GM12878 (cell line): Measurements from ENCODE around the gene KAT2B. TPM values are rescaled to one million over a fixed set of nuclear protein-coding genes. Genes with fewer than 3 reads are reported as not detected.

Source experiments
- ATAC-seq: fragments of 200-7000 bp; cut with Tn5 transposase; 3 replicates; pipeline ENCODE4 v1.9.1; 2020; ENCODE audit warnings: mild to moderate bottlenecking, moderate library complexity
- BruUV-seq: library from RNA; stranded (reverse); fragments of 400-500 nt; replicated peaks from 2 replicates; lab custom pipeline; 2021; lab: Mats Ljungman, UMichigan
- CTCF ChIA-PET: fragments of 300-600 bp; sonication (Branson Sonifier 250); formaldehyde crosslinking; extraction: SDS; loops from one replicate; lab custom pipeline; 2021; ENCODE audit warnings: inconsistent platforms; lab: Yijun Ruan, JAX
- POLR2A ChIA-PET: fragments of 350-600 bp; formaldehyde crosslinking; extraction: SDS; loops from one replicate; lab custom pipeline; 2021; ENCODE audit warnings: inconsistent platforms; lab: Charles Lee
- RAD21 ChIA-PET: fragments of 300-600 bp; sonication (Branson Sonifier 250); formaldehyde crosslinking; loops from one replicate; lab custom pipeline; 2023; ENCODE audit warnings: antibody characterized with exemption; ENCODE audit not compliant: unreplicated experiment; lab: Charles Lee
- SMC1A ChIA-PET: fragments of 300-600 bp; sonication (Branson Sonifier 250); formaldehyde crosslinking; loops from one replicate; lab custom pipeline; 2023; ENCODE audit not compliant: unreplicated experiment, uncharacterized antibody; lab: Charles Lee
- DNase-seq: peaks from one replicate; pipeline ENCODE4 v3.0.0-alpha.2; 2011; ENCODE audit warnings: low read depth, low spot score
- FAIRE-seq: peaks from 3 replicates; lab custom pipeline; 2011; peaks lifted over from hg19 to GRCh38; lab: Jason Lieb, UNC
- H2AFZ ChIP-seq: 2 replicates; pipeline ENCODE4 v1.6.0; 2011; ENCODE audit warnings: low read depth, low read length, control low read depth; ENCODE audit not compliant: control insufficient read depth
- H3K27ac ChIP-seq: 2 replicates; pipeline ENCODE4 v1.5.1; 2011; ENCODE audit warnings: control low read depth; ENCODE audit not compliant: control insufficient read depth, insufficient read depth
- H3K27me3 ChIP-seq, 2 experiments: replicated peaks in 1 of 2; 2 replicates each; pipeline versions ENCODE4 v1.6.0 to v1.6.1; 2011; ENCODE audit warnings: low read length in 1 of 2; ENCODE audit not compliant: control insufficient read depth in 2 of 2, insufficient read depth in 2 of 2
- H3K36me3 ChIP-seq, 2 experiments: 2 replicates each; pipeline ENCODE4 v1.5.1; 2011; ENCODE audit warnings: low read length in 1 of 2; ENCODE audit not compliant: control insufficient read depth in 2 of 2, insufficient read depth in 2 of 2
- H3K4me1 ChIP-seq: 2 replicates; pipeline ENCODE4 v1.6.1; 2011; ENCODE audit warnings: mild to moderate bottlenecking, low read length, moderate library complexity, mixed read lengths; ENCODE audit not compliant: control insufficient read depth, insufficient read depth
- H3K4me2 ChIP-seq: 2 replicates; pipeline ENCODE4 v1.6.0; 2011; ENCODE audit warnings: control low read depth; ENCODE audit not compliant: control insufficient read depth, insufficient read depth
- H3K4me3 ChIP-seq: fragments of 200-600 bp; sonication (generic); 2 replicates; pipeline ENCODE4 v1.5.1; 2016
- H3K79me2 ChIP-seq: 2 replicates; pipeline ENCODE4 v1.6.0; 2011; ENCODE audit warnings: low read length; ENCODE audit not compliant: control insufficient read depth, insufficient read depth
- H3K9ac ChIP-seq: 2 replicates; pipeline ENCODE4 v1.8.0; 2011; ENCODE audit warnings: low read length, control low read depth, mixed read lengths; ENCODE audit not compliant: control insufficient read depth, insufficient read depth
- H3K9me3 ChIP-seq: replicated peaks from 3 replicates; pipeline ENCODE4 v1.5.1; 2011; ENCODE audit warnings: mild to moderate bottlenecking, low read length; ENCODE audit not compliant: control insufficient read depth, insufficient read depth
- H4K20me1 ChIP-seq: 2 replicates; pipeline ENCODE4 v1.6.0; 2011; ENCODE audit not compliant: control insufficient read depth, insufficient read depth
- BCLAF1 ChIP-seq: fragments of 450-650 bp; IDR thresholded peaks from 2 replicates; pipeline ENCODE4 v1.6.1; 2017; ENCODE audit warnings: antibody characterized with exemption, mild to moderate bottlenecking, moderate library complexity
- CBFB ChIP-seq: IDR thresholded peaks from 2 replicates; pipeline ENCODE4 v1.6.1; 2016; ENCODE audit warnings: antibody characterized with exemption, low read depth
- JUNB ChIP-seq: IDR thresholded peaks from 2 replicates; pipeline ENCODE4 v1.6.1; 2016; ENCODE audit warnings: antibody characterized with exemption, mild to moderate bottlenecking
- MYB ChIP-seq: fragments of 150-350 bp; IDR thresholded peaks from 2 replicates; pipeline ENCODE4 v1.6.1; 2014; ENCODE audit warnings: mild to moderate bottlenecking, low read depth, low read length, borderline replicate concordance
- NR2C1 ChIP-seq: fragments of 450-650 bp; IDR thresholded peaks from 2 replicates; pipeline ENCODE4 v1.6.1; 2017; ENCODE audit warnings: antibody characterized with exemption, mild to moderate bottlenecking, moderate library complexity
- RB1 ChIP-seq: fragments of 450-650 bp; formaldehyde crosslinking; IDR thresholded peaks from 2 replicates; pipeline ENCODE4 v1.6.1; 2017; ENCODE audit warnings: mild to moderate bottlenecking, borderline replicate concordance
- SIN3A ChIP-seq: IDR thresholded peaks from 2 replicates; pipeline ENCODE4 v1.6.1; 2012; ENCODE audit warnings: low read depth, low read length, improper control_type of control experiment
- SIX5 ChIP-seq: IDR thresholded peaks from 2 replicates; pipeline ENCODE4 v1.6.1; 2011; ENCODE audit warnings: mild to moderate bottlenecking, low read depth, low read length, moderate library complexity; ENCODE audit not compliant: severe bottlenecking
- SKIL ChIP-seq: fragments of 450-650 bp; IDR thresholded peaks from 2 replicates; pipeline ENCODE4 v1.6.1; 2017; ENCODE audit warnings: mild to moderate bottlenecking, low read depth, inconsistent platforms; ENCODE audit not compliant: poor library complexity, severe bottlenecking
- TARDBP ChIP-seq: IDR thresholded peaks from 2 replicates; pipeline ENCODE4 v1.6.1; 2016; ENCODE audit warnings: borderline replicate concordance
- WGBS: methylation state at CpG from one replicate; pipeline ENCODE4 v1.1.6; 2016; ENCODE audit warnings: low lambda C conversion rate; ENCODE audit not compliant: insufficient replicate concordance, insufficient coverage; ENCODE audit errors: missing lambda C conversion rate; 5-methylcytosine and 5-hydroxymethylcytosine counted together
- in situ Hi-C: fragments of 300-500 bp; cut with MboI; formaldehyde crosslinking; loops from 9 replicates; pipeline ENCODE4 v1.14.3; 2018; ENCODE audit warnings: mixed read lengths
- intact Hi-C: fragments of 100-400 bp; cut with micrococcal nuclease; formaldehyde crosslinking; loops from one replicate; pipeline ENCODE4 v1.14.2; 2022; ENCODE audit not compliant: unreplicated experiment
- polyA plus RNA-seq, 11 experiments: library from polyadenylated mRNA; depleted of rRNA in 4 of 11; unstranded in 6 of 11; stranded (reverse) in 5 of 11; fragments of >200 nt; fragmentation: Nextera tagmentation in 4 of 11; fragmentation: Illumina TruSeq in 1 of 11; extraction: Ambion mirVana in 4 of 11; extraction: Trizol in 1 of 11; gene quantifications; 1 replicate in 1 of 11; 2 replicates in 10 of 11; pipeline versions ENCODE4 v1.2.1 to v1.2.3, GENCODE V29; 2011 to 2016; ENCODE audit warnings: inconsistent platforms in 2 of 11, missing spikeins in 2 of 11, low read depth in 1 of 11
- total RNA-seq, 4 experiments: library from RNA; depleted of rRNA in 3 of 4; stranded (reverse); fragments of >200 nt in 3 of 4; fragmentation: Illumina TruSeq in 1 of 4; extraction: Trizol in 1 of 4; gene quantifications; 2 replicates each; pipeline versions ENCODE4 v1.2.1 to v1.2.3, GENCODE V29; 2013 to 2021
- TF ChIP-seq, protein P1 (sequence below): fragments of 150-350 bp; IDR thresholded peaks from 2 replicates; pipeline ENCODE4 v1.6.1; 2014; ENCODE audit warnings: mild to moderate bottlenecking, low read depth, low read length
- TF ChIP-seq, protein P2 (sequence below): IDR thresholded peaks from 2 replicates; pipeline ENCODE4 v1.6.1; 2012; ENCODE audit warnings: low read depth, low read length, improper control_type of control experiment
- TF ChIP-seq, protein P3 (sequence below): fragments of 450-650 bp; conservative IDR thresholded peaks from 2 replicates; pipeline ENCODE4 v1.6.1; 2017; ENCODE audit warnings: mild to moderate bottlenecking, moderate library complexity

The KAT2B gene
- total and polyA plus RNA-seq, 10 of the 15 experiments (the other 5 are each of a cell fraction or from before 2014, with no cell fraction given) = 2.9 to 15.2 (median 10.2) TPM

DNA sequence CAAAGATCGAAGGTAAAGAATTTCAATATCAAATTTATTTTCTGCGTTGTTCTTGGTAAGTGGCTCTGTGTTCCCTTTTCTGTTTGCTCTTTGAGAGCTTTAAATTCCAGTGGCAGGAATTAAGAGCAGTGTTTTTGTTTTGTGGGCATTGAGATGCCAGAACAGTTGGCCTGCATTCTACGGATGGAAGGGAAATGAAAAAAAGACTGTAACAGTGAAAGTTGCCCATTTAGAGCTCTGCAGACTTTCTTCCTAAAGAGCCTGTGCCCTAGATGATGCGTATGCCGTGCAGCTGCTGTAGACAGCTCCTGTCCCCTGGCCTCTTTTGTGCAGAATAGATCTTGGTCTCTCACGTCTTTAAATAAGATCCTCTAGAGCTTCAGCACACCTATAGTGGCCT is 58.8 kb downstream of the KAT2B start (continued):
- TF ChIP-seq, protein P1, sequence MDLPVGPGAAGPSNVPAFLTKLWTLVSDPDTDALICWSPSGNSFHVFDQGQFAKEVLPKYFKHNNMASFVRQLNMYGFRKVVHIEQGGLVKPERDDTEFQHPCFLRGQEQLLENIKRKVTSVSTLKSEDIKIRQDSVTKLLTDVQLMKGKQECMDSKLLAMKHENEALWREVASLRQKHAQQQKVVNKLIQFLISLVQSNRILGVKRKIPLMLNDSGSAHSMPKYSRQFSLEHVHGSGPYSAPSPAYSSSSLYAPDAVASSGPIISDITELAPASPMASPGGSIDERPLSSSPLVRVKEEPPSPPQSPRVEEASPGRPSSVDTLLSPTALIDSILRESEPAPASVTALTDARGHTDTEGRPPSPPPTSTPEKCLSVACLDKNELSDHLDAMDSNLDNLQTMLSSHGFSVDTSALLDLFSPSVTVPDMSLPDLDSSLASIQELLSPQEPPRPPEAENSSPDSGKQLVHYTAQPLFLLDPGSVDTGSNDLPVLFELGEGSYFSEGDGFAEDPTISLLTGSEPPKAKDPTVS = no peak
- TF ChIP-seq, protein P2, sequence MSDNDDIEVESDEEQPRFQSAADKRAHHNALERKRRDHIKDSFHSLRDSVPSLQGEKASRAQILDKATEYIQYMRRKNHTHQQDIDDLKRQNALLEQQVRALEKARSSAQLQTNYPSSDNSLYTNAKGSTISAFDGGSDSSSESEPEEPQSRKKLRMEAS = no peak
- TF ChIP-seq SIX5 = no peak

DNA sequence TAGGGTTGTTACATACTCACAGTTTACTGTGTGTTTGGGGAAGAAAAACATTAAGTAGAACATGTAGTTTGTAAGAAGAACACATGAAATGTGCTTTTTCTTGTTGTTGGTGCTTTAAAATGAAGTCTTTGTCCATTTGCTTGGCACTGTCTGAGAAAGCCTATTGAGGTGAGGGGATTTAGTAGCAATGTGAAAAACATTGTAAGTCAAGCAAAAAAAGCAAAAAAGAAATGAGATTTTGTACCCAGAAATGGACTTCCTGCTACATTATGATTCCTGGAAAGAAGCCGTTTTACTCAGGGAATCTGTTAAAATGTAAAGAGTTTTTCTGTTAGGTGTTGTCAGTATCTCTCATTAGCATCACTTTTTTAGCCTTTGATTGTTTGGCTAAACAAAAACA is 59.9 kb downstream of the KAT2B start:
- ChIA-PET CTCF (no interaction called here), SMC1A (no interaction called here), POLR2A (no interaction called here), RAD21 (interaction anchor here (0.7 kb wide), 1 partner anchor 61 kb away, joined by 3 read pairs; no protein-coding TSS in a partner anchor)
- FAIRE-seq (no peak), ATAC-seq (no peak), DNase-seq (no peak)
- H3K4me3 ChIP-seq = no peak overlapping the region
- WGBS = 96% methylated on average over 1 of the region's 1 CpG
- H3K79me2 ChIP-seq = no peaks in the 10 kb centered on the region
- no peak overlapping the region for H3K4me2 ChIP-seq
- peaks cover 8% of the 10 kb centered on the region; the same call in 1 of the 2 replicates for H3K4me1 ChIP-seq
- H3K27me3 ChIP-seq = no peaks in the 10 kb centered on the region
- no peaks in the 10 kb centered on the region for H3K9me3 ChIP-seq
- H3K36me3 ChIP-seq = 0 out of 4 replicates have a peak, but pooled peaks cover 0 to 3% of the 10 kb centered on the region in 2 experiments
- in situ Hi-C loops = no loop called here
- intact Hi-C loops = no loop called here
- H3K27ac ChIP-seq = no peak overlapping the region
- H4K20me1 ChIP-seq = no peaks in the 10 kb centered on the region
- no peak overlapping the region for H3K9ac ChIP-seq
- H2AFZ ChIP-seq = no peak overlapping the region
- BruUV-seq = no TSS peak
- TF ChIP-seq, protein P3, sequence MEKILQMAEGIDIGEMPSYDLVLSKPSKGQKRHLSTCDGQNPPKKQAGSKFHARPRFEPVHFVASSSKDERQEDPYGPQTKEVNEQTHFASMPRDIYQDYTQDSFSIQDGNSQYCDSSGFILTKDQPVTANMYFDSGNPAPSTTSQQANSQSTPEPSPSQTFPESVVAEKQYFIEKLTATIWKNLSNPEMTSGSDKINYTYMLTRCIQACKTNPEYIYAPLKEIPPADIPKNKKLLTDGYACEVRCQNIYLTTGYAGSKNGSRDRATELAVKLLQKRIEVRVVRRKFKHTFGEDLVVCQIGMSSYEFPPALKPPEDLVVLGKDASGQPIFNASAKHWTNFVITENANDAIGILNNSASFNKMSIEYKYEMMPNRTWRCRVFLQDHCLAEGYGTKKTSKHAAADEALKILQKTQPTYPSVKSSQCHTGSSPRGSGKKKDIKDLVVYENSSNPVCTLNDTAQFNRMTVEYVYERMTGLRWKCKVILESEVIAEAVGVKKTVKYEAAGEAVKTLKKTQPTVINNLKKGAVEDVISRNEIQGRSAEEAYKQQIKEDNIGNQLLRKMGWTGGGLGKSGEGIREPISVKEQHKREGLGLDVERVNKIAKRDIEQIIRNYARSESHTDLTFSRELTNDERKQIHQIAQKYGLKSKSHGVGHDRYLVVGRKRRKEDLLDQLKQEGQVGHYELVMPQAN = no peak
- TF ChIP-seq JUNB (no peak), SIN3A (no peak), CBFB (no peak), BCLAF1 (no peak), SKIL (no peak), TARDBP (no peak), MYB (no peak), NR2C1 (no peak), RB1 (no peak)
